Gastroesophageal sphincter (tissue), 3 donors: ENCODE data around the gene RAB2B.

Experiments
- POLR2A ChIP-seq, 2 donors: fragments of 450-650 bp; IDR thresholded peaks; one replicate each; pipeline ENCODE4 v1.6.1; 2017; ENCODE audit warnings: antibody characterized with exemption in 2 of 2, mild to moderate bottlenecking in 2 of 2, moderate library complexity in 1 of 2
- POLR2AphosphoS5 ChIP-seq: sonication (generic); formaldehyde crosslinking; IDR thresholded peaks from one replicate; pipeline ENCODE4 v1.6.1; 2017; ENCODE audit warnings: antibody characterized with exemption
- TF ChIP-seq, protein P1 (sequence below), 4 experiments: fragments of 200-600 bp in 2 of 4; fragments of 450-650 bp in 2 of 4; sonication (generic) in 1 of 4; IDR thresholded peaks; one replicate each; pipeline ENCODE4 v1.5.1; 2017 to 2019; ENCODE audit warnings: antibody characterized with exemption in 4 of 4, mild to moderate bottlenecking in 2 of 4, moderate library complexity in 2 of 4

GRCh38 chr14:21505012-21505553 is 28.3 kb upstream of the RAB2B start:
- TF ChIP-seq, protein P1, sequence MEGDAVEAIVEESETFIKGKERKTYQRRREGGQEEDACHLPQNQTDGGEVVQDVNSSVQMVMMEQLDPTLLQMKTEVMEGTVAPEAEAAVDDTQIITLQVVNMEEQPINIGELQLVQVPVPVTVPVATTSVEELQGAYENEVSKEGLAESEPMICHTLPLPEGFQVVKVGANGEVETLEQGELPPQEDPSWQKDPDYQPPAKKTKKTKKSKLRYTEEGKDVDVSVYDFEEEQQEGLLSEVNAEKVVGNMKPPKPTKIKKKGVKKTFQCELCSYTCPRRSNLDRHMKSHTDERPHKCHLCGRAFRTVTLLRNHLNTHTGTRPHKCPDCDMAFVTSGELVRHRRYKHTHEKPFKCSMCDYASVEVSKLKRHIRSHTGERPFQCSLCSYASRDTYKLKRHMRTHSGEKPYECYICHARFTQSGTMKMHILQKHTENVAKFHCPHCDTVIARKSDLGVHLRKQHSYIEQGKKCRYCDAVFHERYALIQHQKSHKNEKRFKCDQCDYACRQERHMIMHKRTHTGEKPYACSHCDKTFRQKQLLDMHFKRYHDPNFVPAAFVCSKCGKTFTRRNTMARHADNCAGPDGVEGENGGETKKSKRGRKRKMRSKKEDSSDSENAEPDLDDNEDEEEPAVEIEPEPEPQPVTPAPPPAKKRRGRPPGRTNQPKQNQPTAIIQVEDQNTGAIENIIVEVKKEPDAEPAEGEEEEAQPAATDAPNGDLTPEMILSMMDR (IDR thresholded peaks at IDR 0.05): no peak
- TF ChIP-seq POLR2A (IDR thresholded peaks at IDR 0.05): no peak
- no peak for TF ChIP-seq POLR2AphosphoS5
